ENCODE results near the gene PRPS1L1. TPM values are rescaled to one million over a fixed set of nuclear protein-coding genes. Genes with fewer than 3 reads are reported as not detected.

The PRPS1L1 gene
- total RNA-seq, 1 experiment from 2014 or later: not detected

DNA sequence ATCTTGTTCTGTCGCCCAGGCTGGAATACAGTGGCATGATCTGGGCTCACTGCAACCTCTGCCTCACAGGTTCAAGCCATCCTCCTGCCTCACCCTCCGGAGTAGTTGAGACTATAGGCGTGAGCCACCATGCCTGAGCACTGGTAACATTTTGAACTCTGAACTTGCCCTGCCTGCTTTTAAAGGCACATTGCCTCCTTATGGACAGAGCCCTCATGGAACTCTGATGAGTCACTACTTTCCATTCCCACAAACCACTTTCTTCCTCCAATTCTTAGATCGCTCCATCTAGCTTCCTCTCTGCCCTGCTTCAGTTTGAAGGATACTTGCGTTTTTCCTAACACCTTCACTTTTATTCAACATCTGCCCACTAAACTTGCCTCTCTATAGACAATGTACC, 38.1 kb downstream of the PRPS1L1 start:
- TF ChIP-seq, protein P1, sequence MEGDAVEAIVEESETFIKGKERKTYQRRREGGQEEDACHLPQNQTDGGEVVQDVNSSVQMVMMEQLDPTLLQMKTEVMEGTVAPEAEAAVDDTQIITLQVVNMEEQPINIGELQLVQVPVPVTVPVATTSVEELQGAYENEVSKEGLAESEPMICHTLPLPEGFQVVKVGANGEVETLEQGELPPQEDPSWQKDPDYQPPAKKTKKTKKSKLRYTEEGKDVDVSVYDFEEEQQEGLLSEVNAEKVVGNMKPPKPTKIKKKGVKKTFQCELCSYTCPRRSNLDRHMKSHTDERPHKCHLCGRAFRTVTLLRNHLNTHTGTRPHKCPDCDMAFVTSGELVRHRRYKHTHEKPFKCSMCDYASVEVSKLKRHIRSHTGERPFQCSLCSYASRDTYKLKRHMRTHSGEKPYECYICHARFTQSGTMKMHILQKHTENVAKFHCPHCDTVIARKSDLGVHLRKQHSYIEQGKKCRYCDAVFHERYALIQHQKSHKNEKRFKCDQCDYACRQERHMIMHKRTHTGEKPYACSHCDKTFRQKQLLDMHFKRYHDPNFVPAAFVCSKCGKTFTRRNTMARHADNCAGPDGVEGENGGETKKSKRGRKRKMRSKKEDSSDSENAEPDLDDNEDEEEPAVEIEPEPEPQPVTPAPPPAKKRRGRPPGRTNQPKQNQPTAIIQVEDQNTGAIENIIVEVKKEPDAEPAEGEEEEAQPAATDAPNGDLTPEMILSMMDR (conservative IDR thresholded peaks at IDR 0.05; ENCODE audit: low read depth, low read length): no peak
- no peak for TF ChIP-seq EZH2 (IDR thresholded peaks at IDR 0.05; ENCODE audit: low read length, unreplicated experiment)
- TF ChIP-seq EZH2phosphoT487 (IDR thresholded peaks at IDR 0.05; ENCODE audit: borderline replicate concordance, low read length): no peak
- Histone ChIP-seq H3K27ac (ENCODE audit: low read length) (no peak overlapping the region), H3K27me3 (ENCODE audit: low read length) (no peaks in the 10 kb centered on the region), H3K9me2 (replicated peaks; ENCODE audit: low read length) (no peaks in the 10 kb centered on the region), H3K79me2 (ENCODE audit: low read length) (no peaks in the 10 kb centered on the region), H3K4me3 (ENCODE audit: low read length) (no peak overlapping the region), H4K20me1 (ENCODE audit: low read length) (no peaks in the 10 kb centered on the region), H3K4me1 (ENCODE audit: insufficient read depth, low read length) (peaks cover 13% of the 10 kb centered on the region), H3F3A (ENCODE audit: low read length, unreplicated experiment) (no peaks in the 10 kb centered on the region), H3K4me2 (ENCODE audit: low read length) (no peak overlapping the region), H2AFZ (ENCODE audit: low read length) (no peak overlapping the region), H3K9me3 (ENCODE audit: low read length) (no peaks in the 10 kb centered on the region), H3K36me3 (ENCODE audit: low read depth, low read length) (no peaks in the 10 kb centered on the region), H3K9ac (ENCODE audit: low read length) (no peak overlapping the region)
- DNase-seq (peak; percentile 23), ATAC-seq (no peak)
- intact Hi-C loops (cut with micrococcal nuclease): no loop called here
- ChIA-PET POLR2A (ENCODE audit: unreplicated experiment) (no interaction called here), CTCF (no interaction called here)
- BruUV-seq (replicated peaks): no TSS peak

DNA sequence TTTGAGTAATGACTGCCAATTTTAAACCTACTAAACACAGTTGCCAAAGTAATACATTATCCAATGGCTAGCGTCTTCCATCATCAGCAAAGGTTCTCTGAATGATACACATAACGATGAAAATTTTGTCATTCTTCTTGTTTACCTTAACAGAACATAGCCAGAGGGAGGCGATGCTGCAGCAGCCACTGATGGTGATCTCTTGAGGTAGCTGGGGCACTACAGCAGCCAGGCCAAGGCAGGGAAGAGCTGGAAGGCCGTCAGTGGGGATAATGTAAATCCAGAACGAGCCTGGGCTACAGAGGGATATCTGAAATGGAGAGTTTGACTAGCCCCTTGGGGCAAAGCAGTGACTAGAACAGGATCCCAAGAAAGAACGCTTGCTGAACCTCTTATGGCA, 38.8 kb downstream of the PRPS1L1 start:
- CTCF ChIA-PET: no interaction called here
- Histone ChIP-seq H3K9me2 (replicated peaks; ENCODE audit: low read length) (no peaks in the 10 kb centered on the region), H3K9ac (ENCODE audit: low read length) (no peak overlapping the region), H3F3A (ENCODE audit: low read length, unreplicated experiment) (no peaks in the 10 kb centered on the region), H3K79me2 (ENCODE audit: low read length) (no peaks in the 10 kb centered on the region), H4K20me1 (ENCODE audit: low read length) (no peaks in the 10 kb centered on the region), H3K27ac (ENCODE audit: low read length) (no peak overlapping the region), H3K4me3 (ENCODE audit: low read length) (no peak overlapping the region), H3K27me3 (ENCODE audit: low read length) (no peaks in the 10 kb centered on the region), H3K36me3 (ENCODE audit: low read depth, low read length) (no peaks in the 10 kb centered on the region), H3K4me2 (ENCODE audit: low read length) (no peak overlapping the region), H3K4me1 (ENCODE audit: insufficient read depth, low read length) (peaks cover 16% of the 10 kb centered on the region), H3K9me3 (ENCODE audit: low read length) (no peaks in the 10 kb centered on the region), H2AFZ (ENCODE audit: low read length) (no peak overlapping the region)
- no peak for ATAC-seq
- intact Hi-C loops (cut with micrococcal nuclease): no loop called here
- POLR2A ChIA-PET (ENCODE audit: unreplicated experiment): no interaction called here
- TF ChIP-seq, protein P1 (conservative IDR thresholded peaks at IDR 0.05; ENCODE audit: low read depth, low read length): no peak
- TF ChIP-seq EZH2 (IDR thresholded peaks at IDR 0.05; ENCODE audit: low read length, unreplicated experiment) (no peak), EZH2phosphoT487 (IDR thresholded peaks at IDR 0.05; ENCODE audit: borderline replicate concordance, low read length) (no peak)
- no TSS peak for BruUV-seq (replicated peaks)
- no peak for DNase-seq

DNA sequence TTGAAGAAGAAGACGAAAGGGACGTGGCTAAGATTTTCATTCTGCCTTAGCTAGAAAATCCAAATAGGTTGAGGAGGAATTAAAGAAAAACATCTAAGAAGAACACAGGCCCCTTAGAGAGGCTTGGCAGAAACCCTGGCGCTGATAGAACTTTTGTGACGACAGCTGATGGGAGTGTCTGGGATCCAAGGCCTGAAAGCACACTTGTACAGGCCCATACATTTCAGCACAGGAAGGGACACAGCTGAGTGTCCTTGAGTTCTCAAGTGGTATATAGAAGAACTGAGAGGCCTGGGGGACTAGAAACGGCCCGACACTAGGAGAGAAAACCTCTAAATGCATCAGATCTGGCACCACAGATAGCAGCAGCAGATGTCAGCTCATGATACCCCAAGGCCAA, 39.5 kb downstream of the PRPS1L1 start:
- ATAC-seq (no peak), DNase-seq (no peak)
- intact Hi-C loops (cut with micrococcal nuclease): no loop called here
- Histone ChIP-seq H3K4me2 (ENCODE audit: low read length) (no peak overlapping the region), H4K20me1 (ENCODE audit: low read length) (no peaks in the 10 kb centered on the region), H3K4me3 (ENCODE audit: low read length) (no peak overlapping the region), H2AFZ (ENCODE audit: low read length) (no peak overlapping the region), H3K9me3 (ENCODE audit: low read length) (no peaks in the 10 kb centered on the region), H3K36me3 (ENCODE audit: low read depth, low read length) (no peaks in the 10 kb centered on the region), H3F3A (ENCODE audit: low read length, unreplicated experiment) (no peaks in the 10 kb centered on the region), H3K79me2 (ENCODE audit: low read length) (no peaks in the 10 kb centered on the region), H3K4me1 (ENCODE audit: insufficient read depth, low read length) (peaks cover 22% of the 10 kb centered on the region), H3K27ac (ENCODE audit: low read length) (no peak overlapping the region), H3K9ac (ENCODE audit: low read length) (no peak overlapping the region), H3K9me2 (replicated peaks; ENCODE audit: low read length) (no peaks in the 10 kb centered on the region), H3K27me3 (ENCODE audit: low read length) (no peaks in the 10 kb centered on the region)
- ChIA-PET POLR2A (ENCODE audit: unreplicated experiment) (no interaction called here), CTCF (no interaction called here)
- BruUV-seq (replicated peaks): no TSS peak
- no peak for TF ChIP-seq EZH2 (IDR thresholded peaks at IDR 0.05; ENCODE audit: low read length, unreplicated experiment)
- no peak for TF ChIP-seq EZH2phosphoT487 (IDR thresholded peaks at IDR 0.05; ENCODE audit: borderline replicate concordance, low read length)
- TF ChIP-seq, protein P1 (conservative IDR thresholded peaks at IDR 0.05; ENCODE audit: low read depth, low read length): no peak

Measured in PC-3 (cell line).